Measurements from ENCODE around the gene DHX30. TPM values are rescaled to one million over a fixed set of nuclear protein-coding genes. Genes with fewer than 3 reads are reported as not detected.

The DHX30 gene
- total and polyA plus RNA-seq, 9 of the 15 experiments (the other 6 are each of a cell fraction or from before 2014, with no cell fraction given): 12.3 to 158 (median 79.0) TPM

DNA sequence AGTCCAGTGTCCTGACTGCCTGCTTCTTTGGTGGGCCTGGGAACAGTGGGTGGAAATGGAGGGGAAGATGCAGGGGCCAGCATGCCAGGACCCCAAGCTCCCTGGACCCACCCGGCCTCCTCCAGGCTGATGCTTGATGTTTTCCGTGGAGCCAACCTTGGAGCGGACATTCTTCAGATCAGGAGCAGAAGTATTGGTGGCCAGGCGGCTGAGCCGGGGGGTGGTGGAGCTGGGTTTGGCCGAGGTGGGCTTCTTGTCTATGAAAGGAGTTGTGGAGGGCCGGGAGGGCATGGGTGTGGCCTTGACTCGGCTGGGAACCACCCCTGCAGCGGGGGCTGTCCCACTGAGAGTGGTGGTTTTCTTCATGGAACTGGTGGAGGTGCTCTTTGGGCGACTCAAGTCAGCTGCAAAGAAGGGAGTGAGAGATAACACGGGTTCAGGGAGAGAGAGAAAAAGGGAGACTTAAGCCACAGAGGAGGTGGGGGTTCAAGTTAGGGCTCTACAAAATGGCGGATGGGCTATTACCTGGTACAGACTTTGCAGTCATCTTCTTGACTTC is 67.8 kb downstream of the DHX30 start:
- no peaks in the 10 kb centered on the region for H3K27me3 ChIP-seq (ENCODE audit: control insufficient read depth in 2 of 2, insufficient read depth in 2 of 2, low read length in 2 of 2)
- BruUV-seq (replicated peaks): no TSS peak
- no peaks in the 10 kb centered on the region for H3K79me2 ChIP-seq (ENCODE audit: control insufficient read depth, insufficient read depth, low read length)
- H3K27ac ChIP-seq (ENCODE audit: extremely low read depth, low read depth, low read length): no peak overlapping the region; the same call in 2 of the 3 replicates
- TF ChIP-seq, protein P1, sequence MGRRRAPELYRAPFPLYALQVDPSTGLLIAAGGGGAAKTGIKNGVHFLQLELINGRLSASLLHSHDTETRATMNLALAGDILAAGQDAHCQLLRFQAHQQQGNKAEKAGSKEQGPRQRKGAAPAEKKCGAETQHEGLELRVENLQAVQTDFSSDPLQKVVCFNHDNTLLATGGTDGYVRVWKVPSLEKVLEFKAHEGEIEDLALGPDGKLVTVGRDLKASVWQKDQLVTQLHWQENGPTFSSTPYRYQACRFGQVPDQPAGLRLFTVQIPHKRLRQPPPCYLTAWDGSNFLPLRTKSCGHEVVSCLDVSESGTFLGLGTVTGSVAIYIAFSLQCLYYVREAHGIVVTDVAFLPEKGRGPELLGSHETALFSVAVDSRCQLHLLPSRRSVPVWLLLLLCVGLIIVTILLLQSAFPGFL (CRISPR knock-in tag; IDR thresholded peaks at IDR 0.05): no peak
- TF ChIP-seq, protein P2, sequence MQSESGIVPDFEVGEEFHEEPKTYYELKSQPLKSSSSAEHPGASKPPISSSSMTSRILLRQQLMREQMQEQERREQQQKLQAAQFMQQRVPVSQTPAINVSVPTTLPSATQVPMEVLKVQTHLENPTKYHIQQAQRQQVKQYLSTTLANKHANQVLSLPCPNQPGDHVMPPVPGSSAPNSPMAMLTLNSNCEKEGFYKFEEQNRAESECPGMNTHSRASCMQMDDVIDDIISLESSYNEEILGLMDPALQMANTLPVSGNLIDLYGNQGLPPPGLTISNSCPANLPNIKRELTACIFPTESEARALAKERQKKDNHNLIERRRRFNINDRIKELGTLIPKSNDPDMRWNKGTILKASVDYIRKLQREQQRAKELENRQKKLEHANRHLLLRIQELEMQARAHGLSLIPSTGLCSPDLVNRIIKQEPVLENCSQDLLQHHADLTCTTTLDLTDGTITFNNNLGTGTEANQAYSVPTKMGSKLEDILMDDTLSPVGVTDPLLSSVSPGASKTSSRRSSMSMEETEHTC (IDR thresholded peaks at IDR 0.05): no peak
- no peak for TF ChIP-seq HDGF (IDR thresholded peaks at IDR 0.05)
- TF ChIP-seq SRSF7 (optimal IDR thresholded peaks at IDR 0.05; ENCODE audit: low read depth, low read length): no peak
- TF ChIP-seq TAF7 (tag; IDR thresholded peaks at IDR 0.05): no peak
- TF ChIP-seq KLF6 (CRISPR knock-in tag; IDR thresholded peaks at IDR 0.05; ENCODE audit: borderline replicate concordance): no peak
- TF ChIP-seq ZNF766 (CRISPR knock-in tag; conservative IDR thresholded peaks at IDR 0.05): no peak
- no peak for TF ChIP-seq ZNF140 (CRISPR knock-in tag; IDR thresholded peaks at IDR 0.05)
- no peak for TF ChIP-seq KDM1A (IDR thresholded peaks at IDR 0.05)
- no peak for TF ChIP-seq ZBTB8A (IDR thresholded peaks at IDR 0.05; ENCODE audit: partially characterized antibody)
- TF ChIP-seq, protein P3, sequence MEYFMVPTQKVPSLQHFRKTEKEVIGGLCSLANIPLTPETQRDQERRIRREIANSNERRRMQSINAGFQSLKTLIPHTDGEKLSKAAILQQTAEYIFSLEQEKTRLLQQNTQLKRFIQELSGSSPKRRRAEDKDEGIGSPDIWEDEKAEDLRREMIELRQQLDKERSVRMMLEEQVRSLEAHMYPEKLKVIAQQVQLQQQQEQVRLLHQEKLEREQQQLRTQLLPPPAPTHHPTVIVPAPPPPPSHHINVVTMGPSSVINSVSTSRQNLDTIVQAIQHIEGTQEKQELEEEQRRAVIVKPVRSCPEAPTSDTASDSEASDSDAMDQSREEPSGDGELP (CRISPR knock-in tag; IDR thresholded peaks at IDR 0.05; ENCODE audit: borderline replicate concordance): peak; percentile 20; the same call in 1 of the 2 replicates
- TF ChIP-seq DACH1 (IDR thresholded peaks at IDR 0.05; ENCODE audit: partially characterized antibody): peak; percentile 37
- TF ChIP-seq, protein P4, sequence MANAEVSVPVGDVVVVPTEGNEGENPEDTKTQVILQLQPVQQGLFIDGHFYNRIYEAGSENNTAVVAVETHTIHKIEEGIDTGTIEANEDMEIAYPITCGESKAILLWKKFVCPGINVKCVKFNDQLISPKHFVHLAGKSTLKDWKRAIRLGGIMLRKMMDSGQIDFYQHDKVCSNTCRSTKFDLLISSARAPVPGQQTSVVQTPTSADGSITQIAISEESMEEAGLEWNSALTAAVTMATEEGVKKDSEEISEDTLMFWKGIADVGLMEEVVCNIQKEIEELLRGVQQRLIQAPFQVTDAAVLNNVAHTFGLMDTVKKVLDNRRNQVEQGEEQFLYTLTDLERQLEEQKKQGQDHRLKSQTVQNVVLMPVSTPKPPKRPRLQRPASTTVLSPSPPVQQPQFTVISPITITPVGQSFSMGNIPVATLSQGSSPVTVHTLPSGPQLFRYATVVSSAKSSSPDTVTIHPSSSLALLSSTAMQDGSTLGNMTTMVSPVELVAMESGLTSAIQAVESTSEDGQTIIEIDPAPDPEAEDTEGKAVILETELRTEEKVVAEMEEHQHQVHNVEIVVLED (CRISPR knock-in tag; IDR thresholded peaks at IDR 0.05): no peak
- peak; percentile 30 for TF ChIP-seq CBFA2T3 (IDR thresholded peaks at IDR 0.05)
- TF ChIP-seq ELF4 (CRISPR knock-in tag; IDR thresholded peaks at IDR 0.05): no peak
- no peak for TF ChIP-seq ZNF23 (CRISPR knock-in tag; IDR thresholded peaks at IDR 0.05)
- no peak for TF ChIP-seq RFX5 (IDR thresholded peaks at IDR 0.05; ENCODE audit: low read depth, low read length)
- TF ChIP-seq TBL1XR1 (IDR thresholded peaks at IDR 0.05; ENCODE audit: low read length in 2 of 2): no peak
- no peak for TF ChIP-seq GABPB2 (CRISPR knock-in tag; conservative IDR thresholded peaks at IDR 0.05)
- H3K4me3 ChIP-seq: no peak overlapping the region
- FAIRE-seq (peak; percentile 15), DNase-seq (ENCODE audit: extremely low read depth in 1 of 4, low spot score in 3 of 4) (peak; percentile 54 to 81 (median 66)), ATAC-seq (peak; percentile 73)
- peak overlapping the region in 1 of 2 experiments; percentile 75; a peak in 2 of 4 replicates for H3K9ac ChIP-seq (ENCODE audit: insufficient read depth in 1 of 2, low read depth in 2 of 2, low read length in 2 of 2)
- ChIA-PET POLR2A (interaction anchor here (2.7 kb wide), 1 partner anchor 11 kb away, joined by 10 read pairs; no protein-coding TSS in a partner anchor), CTCF (ENCODE audit: low intra/inter-chr PET ratio) (no interaction called here)
- H3K4me1 ChIP-seq (replicated peaks in 1 of 2; ENCODE audit: control insufficient read depth in 2 of 2, insufficient read depth in 2 of 2, low read length in 2 of 2): peaks cover 13 to 21% of the 10 kb centered on the region in 2 experiments; a peak in 4 of 5 replicates
- no peaks in the 10 kb centered on the region for H3K9me3 ChIP-seq (replicated peaks; ENCODE audit: control insufficient read depth, insufficient read depth, low read depth, low read length)
- intact Hi-C loops (cut with micrococcal nuclease) (no loop called here), in situ Hi-C loops (cut with MboI) (no loop called here)
- peak overlapping the region; percentile 47; the same call in 1 of the 2 replicates for H3K4me2 ChIP-seq (ENCODE audit: insufficient read depth, low read length)
- no peak overlapping the region for H2AFZ ChIP-seq (ENCODE audit: low read depth, low read length)
- peaks cover 65% of the 10 kb centered on the region for H3K36me3 ChIP-seq (ENCODE audit: control insufficient read depth, insufficient read depth, low read length)
- 43% methylated on average over 11 of the region's 12 CpGs for WGBS (ENCODE audit: insufficient coverage, low coverage, missing lambda C conversion rate)
- H4K20me1 ChIP-seq (replicated peaks; ENCODE audit: control insufficient read depth, insufficient read depth, low read length): no peaks in the 10 kb centered on the region; the same call in 1 of the 2 replicates
- peaks cover 8% of the 10 kb centered on the region for H3K9me1 ChIP-seq (ENCODE audit: control insufficient read depth, insufficient read depth, low read length)
